GM18517 (cell line): ENCODE data around the gene HPSE2.

ENCODE experiments used
- ATAC-seq: cut with Tn5 transposase; IDR thresholded peaks from one replicate; pipeline ENCODE4 v1.9.1; 2021; ENCODE audit warnings: mild to moderate bottlenecking, moderate library complexity; ENCODE audit not compliant: unreplicated experiment

HPSE2 gene

DNA sequence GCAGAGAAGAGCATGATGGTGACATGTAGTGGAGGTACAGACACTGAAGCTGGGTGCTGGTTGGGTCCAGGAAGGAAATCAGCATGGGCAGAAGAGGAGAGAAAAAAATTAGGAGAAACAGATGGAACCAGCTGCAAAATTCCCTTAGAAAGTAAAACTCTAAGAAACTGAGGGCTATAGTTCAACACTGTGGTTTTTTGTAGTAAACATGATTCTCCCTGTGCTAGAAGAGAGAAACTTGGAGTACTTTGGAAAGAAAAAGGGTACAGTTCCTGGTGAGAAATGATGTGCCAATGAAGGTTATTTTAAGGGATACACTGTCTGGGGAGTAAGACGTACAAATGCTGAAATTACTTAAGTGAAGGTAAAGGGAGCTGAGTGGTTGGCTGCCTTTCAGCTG, 607.4 kb downstream of the HPSE2 start:
- no peak for ATAC-seq

DNA sequence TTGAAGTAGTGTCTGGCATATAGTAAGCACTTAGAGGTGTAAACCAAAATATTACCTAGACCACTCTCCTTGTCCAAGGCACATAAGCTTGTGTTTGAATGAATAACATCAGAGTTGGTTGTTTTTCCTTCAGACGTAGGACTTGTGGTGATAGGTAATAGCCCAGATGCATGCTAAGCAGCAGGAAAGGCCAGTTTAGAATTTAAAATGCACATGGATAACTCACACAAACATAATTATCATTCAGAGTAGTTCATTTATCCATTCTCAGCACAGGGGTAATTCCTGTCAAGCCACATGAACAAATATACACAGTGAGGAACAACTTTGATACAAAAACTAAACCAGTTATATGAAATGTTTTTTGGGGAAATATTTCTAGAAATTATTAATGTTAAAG, 607.9 kb downstream of the HPSE2 start:
- ATAC-seq: no peak

DNA sequence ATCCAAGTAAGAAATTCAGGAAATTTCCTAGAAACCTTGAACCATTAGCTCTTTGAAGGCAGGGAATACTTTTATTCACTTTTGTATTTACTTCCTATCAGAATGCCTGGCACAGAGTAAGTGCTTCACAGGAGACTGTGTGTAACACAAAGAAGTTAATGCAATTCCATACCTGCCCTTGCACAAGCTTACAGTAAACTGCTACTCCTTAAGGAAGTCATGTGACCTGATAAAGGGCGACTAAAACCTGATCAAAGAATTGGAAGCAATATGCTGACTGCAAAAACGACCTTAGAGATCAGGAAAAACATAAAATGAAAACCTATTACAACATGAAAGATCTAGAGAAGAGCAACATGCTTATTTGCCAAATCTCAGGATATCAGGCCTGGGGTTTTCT, 610.7 kb downstream of the HPSE2 start:
- no peak for ATAC-seq

DNA sequence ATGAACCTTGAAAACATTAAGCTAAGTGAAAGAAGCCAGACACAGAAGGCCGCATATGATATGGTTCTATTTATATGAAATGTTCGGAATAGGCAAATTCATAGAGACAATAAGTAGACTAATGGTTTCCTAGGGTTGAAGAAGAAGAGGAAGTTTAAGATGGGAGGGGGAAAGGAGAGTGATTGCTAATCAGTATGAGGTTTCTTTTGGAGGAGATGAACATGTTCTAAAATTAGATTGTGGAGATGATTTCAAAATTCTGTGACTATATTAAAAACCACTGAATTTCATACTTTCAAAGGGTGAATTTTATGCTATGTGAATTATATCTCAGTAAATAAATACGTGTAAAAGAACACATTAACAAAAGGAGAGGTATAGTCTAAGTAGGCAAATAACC, 612.5 kb downstream of the HPSE2 start:
- ATAC-seq: no peak

DNA sequence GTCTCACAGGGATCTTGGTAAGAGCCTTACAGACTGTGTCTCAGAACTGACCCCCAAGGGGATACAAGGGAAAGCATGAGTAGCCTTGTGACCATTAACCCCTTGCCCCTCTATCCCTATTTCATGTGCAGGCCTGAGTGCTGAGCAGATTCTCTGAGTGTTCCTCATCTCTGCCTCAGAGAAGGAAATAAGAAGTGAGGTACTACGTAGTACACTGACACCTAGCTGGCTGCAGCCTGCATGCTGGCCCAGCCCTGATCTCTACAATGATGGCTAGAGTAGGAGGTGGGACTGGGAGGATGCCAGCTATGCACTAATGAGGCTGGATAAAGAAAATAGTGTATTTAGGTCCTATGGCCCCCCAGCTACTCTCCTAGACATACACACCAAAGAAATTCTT, 614.0 kb downstream of the HPSE2 start:
- ATAC-seq: no peak

DNA sequence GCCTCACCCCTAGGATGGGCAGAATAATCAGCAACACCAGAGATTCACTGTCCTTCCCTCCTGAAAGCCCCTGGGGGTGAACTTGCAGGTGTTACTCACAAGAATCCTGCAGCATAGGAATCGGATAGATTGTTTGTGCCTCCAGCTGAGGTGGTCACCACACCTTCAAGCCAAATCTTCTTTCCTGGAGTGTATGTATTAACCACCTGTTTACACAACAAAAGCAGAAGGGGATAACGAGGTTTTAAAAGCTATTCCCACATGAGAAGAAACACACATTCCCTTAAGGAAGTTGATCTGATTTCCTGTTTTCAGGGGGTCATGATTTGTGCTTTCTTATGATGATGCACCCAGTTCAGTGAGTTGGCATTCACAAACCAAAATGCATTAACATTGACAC, 615.1 kb downstream of the HPSE2 start:
- ATAC-seq: no peak

DNA sequence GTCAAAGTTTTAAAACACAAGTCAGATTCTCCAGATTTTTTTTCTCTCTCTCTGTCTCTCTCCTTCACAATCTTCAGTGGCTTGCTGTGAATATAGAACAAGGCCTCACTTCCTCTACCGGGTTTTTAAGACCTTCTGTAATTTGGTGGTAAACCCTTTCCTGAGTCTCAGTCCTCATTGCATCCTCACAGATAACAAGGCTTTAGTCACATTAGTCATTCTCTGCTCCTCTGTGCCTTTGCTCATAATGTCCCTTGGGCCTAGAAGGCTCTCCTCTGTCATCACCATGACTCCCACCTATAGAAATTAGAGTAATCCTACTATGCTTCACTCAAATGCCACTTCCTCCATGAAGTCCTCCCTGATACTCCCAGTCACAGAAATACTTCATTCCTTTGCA, 616.2 kb downstream of the HPSE2 start:
- ATAC-seq: no peak

DNA sequence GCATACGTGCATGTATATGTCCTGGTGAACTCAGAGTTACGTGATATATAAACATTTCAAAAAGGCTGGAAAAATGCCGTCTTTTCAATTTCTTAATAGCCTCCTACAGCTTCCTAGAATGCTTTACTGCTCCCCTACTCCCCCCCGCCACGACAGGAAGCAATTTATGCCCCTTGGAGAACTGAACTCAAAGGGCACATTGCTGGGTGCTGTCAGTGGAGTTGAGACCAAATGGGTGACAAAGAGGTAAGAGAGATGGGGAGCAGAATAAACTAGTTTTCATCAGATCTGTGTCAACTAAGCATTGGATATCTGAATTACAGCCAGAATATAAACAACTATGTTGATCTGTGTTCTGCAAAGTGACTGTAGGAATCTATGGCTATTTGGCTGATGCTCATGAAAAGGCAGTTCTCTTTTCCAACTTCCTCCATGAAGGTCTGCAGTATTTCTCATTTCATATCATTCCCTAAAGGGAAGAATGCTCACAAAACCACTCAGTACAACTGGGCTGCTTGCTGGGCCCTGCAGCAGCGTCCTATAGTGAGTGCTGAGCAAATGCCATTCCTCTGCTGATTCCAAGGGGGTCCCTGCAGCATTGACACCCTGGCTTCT, 617.6 kb downstream of the HPSE2 start:
- no peak for ATAC-seq

DNA sequence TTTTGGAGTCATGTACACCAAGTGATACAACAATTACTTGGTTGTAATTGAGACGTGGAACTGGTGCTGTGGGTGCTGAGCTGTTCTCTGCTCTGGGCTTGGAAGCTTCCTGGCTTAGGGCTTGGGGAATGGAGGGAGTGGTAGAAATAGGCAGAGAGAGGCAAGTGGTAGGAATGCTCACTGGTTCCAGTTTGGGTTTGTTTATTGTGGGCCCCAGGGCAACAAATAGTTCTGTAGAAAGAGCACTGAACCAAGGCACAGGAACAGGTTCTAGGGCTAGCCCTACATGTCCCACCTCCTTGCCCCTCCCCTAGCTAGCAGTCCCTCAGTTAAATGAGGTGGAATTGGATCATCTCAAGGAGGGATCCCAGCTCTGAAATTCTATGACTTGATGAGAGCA, 622.2 kb downstream of the HPSE2 start:
- ATAC-seq: no peak

DNA sequence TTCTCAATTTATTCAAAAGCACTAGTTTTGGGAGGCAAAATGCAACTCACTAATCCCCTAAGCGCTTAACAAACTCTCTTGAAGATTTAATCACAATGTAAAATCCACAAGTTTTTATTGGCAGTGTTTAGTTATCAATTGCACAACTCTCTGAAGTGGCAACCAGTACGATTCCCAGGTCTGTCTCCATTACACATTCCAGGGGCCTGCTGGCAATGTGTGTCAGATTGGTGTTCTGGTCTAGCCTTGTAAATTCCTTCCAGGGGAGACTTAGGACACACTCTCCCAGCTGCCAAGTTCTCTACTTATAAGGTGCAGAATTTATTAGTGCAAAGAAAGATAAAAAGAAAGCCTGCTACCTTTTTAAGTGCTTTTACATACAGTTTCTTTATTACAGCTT, 624.2 kb downstream of the HPSE2 start:
- no peak for ATAC-seq

DNA sequence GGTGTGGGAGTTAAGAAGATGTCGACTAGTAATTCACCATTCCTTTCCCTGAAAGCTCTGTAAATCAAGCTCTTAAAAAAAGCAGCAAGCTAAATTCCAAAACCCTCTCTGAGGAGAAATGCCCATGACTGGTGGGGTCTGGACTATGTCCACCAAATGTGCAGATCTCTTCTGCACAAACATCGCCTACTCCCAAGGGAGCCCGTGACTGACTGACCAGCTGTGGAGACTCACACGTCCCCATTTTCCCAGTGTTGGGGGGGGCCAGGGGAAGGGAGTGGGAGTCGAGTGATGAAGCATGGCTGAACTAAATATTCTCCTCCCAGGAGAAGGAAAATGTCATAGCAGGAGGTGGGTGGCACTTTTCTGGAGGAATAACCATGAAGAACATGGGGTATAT, 624.8 kb downstream of the HPSE2 start:
- ATAC-seq: no peak

DNA sequence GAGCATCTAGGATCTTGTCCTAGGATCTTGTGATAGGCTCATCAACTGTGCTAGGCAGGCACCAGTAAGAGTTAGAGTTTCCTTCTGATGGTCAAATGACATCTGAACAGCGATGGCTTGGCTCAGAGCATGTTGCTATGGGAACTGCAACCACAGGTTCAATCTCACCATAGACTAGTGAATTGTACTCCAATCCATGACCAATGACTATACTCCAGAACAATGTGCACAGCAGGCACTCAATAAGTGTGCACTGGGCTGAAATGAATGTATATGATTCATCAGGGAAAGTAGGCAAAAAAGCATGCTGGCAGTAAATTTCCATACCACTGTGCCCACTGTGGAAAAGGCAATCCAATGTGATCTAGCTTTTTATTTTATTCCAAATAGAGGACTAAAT, 625.4 kb downstream of the HPSE2 start:
- no peak for ATAC-seq

DNA sequence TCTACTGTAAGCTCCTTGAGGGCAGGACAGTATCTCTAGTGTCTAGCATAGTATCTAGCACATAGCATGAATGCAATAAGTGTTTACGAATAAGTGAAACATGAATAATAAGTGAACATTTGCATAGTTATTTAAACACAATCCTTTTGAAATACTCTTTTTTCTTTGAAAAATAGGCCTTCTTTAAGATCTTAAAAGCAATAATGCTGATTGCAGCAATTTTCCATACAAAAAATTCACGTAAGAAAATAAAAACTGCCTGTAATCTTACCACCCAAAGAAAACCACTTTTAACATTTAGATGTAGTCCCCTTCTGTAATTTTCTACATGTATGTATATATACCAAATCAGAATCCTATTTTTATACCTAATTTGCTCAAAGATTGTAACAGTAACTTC, 626.4 kb downstream of the HPSE2 start:
- no peak for ATAC-seq

DNA sequence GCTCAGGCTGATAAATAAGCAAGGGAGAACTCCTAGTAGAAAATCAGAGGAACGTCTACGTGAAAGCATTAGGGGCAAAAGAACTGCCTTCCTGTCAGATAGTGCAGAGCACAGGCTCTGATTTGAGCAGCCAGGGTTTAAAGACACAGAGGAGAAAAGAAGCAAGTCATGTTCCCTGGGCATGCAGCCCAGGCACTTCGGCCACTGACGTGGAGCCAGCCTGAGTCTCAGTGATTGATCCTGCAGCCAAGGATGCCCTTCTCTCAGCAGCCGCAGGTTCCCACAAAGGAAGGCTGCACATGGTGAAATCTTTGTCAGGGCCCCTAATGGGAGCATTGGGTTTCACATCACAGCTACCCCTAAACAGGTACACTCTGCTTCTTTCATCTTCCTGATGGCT, 627.2 kb downstream of the HPSE2 start:
- no peak for ATAC-seq

DNA sequence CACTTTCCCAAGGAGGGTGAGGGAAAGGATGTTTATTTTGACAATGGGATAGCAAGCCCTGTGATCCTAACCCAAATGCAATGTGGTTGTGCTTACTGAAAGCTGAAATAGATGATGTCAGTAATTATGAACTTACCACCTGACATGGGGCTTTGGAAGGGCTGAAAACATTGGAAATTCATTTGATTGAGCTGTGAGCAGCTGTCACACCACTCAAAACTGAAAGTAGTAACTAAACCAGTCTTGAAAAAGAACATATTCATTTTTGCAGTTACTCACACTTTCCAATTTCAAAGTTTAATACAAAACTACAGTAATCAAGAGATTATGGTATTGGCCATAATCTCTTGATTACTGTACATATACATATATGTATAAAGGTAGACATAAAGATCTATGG, 633.4 kb downstream of the HPSE2 start:
- ATAC-seq: no peak

DNA sequence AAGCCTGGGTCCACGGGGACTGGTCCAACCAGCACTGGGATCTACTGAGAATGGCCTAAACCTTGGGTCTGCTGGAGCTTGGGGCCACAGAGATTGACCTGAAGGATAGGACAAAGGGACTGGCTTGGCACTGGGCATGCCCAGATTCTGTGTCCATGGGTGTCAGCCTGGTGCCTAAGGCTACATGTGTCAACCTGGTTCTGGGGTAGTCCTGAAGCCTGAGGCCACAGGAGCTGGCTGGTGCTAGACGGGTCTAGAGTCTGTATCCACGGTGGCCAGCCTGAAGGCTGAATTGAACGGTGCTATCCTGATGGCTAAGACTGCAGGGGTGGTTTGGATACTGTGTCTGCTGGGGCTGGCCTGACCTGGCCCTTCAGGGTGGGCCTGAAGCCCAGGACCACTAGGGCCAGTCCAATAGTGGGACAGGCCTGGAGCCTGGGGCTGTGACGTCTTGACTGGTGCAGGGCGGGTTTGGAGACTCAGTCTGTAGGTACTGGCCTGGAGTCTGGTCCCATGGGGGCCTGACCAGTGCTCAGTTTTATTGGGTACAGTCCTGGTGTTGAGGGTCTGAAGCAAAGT, 636.5 kb downstream of the HPSE2 start:
- no peak for ATAC-seq

DNA sequence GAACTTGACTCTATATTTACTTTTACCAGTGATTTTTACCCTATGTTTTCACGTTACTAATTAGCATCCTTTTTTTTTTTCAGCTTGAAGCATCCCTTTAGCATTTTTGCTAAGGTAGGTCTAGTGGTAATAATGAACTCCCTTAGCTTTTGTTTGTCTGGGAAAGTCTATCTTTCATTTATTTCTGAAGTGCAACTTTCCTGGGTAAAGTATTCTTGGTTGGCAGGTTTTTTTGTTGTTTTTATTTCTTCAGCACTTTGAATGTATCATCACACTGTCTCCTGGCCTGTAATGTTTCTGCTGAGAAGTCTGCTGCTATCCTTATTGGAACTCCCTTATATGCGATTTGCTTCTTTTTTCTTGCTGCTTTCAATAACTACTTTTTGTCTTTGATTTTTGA, 639.2 kb downstream of the HPSE2 start:
- ATAC-seq: no peak

DNA sequence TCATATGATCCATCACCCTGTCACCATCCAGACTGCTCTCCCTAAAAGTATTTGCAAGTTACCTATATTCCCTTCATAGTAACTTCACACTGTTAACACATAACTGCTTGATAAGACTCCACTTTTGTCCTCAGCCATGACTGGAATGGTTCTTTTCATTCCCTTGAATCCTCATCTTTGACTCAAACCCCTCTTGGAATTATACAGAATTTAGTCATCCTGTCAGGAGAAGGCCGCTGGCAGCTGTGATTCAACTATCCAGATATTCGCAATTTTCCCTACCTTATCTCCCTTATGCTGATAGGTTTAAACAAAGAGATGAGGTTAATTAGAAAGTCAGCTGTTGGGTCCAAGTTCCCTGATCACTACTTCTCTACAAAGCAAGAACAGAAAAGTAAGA, 646.0 kb downstream of the HPSE2 start:
- no peak for ATAC-seq

DNA sequence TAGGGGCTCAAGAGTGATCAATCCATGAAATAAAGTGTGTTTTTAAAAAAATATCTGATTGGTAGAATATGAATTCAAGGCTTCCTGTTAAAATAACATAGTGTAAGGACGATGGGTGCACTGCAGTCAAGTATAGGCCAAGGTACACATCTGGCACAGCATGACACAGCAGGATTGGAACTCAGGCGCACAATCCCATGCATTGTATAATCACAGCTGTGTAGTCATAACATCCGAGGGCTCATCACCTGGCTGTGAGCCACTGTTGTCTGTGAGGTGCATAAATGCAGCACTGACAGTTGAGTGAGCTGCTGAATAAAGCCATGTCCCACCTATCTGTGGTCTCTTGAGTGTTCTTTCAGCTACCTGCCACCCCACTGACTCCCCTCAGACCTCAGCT, 646.6 kb downstream of the HPSE2 start:
- ATAC-seq: no peak

DNA sequence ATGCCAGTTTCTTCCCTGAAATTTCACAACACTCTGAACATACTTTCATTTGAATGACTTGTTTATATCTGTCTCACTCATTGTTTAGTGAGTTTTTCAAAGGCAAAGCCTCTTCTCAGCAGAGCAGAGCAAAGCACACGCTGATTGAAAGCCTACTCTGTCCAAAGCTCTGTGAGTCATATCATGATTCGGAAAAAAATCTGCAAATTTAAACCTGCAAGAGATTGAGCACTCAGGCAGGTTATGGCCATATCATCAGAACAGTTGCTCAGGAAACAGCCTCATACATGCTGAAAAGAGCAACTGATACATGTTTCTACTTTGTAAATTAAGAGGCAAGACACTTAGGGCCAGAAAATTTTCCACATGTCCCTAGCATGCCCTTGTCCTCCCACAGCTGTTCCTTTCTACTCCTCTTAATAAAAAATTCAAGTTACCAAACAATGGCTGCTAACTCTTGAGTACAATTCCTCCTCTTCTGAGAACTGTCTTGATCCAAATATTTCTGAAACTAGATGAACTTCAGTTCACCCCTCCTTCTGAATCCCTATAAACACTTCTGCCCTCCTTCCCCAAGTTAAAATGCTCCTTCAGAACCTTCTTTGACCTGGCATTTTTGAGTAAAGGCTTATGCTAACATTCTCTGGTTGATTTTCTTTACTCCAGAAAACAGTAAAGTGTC, 648.4 kb downstream of the HPSE2 start:
- no peak for ATAC-seq

DNA sequence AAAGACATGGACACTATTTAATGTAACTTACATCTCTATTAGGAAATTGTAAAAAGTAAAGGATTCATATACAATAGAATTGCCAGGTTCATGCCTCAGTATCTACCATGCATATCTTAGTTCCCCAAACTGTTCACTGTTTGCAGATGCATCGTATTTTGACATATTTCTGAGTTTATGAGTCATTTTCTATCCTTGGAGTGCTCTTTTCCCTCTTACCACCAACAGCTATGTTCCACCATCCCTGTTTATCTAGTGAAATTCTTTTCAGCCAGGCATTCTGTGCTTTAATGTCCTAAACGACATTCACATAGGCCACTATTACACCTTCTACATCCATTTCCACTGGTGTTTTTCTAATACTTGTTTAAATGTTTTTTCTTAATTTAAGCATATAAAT, 649.6 kb downstream of the HPSE2 start:
- ATAC-seq: no peak

DNA sequence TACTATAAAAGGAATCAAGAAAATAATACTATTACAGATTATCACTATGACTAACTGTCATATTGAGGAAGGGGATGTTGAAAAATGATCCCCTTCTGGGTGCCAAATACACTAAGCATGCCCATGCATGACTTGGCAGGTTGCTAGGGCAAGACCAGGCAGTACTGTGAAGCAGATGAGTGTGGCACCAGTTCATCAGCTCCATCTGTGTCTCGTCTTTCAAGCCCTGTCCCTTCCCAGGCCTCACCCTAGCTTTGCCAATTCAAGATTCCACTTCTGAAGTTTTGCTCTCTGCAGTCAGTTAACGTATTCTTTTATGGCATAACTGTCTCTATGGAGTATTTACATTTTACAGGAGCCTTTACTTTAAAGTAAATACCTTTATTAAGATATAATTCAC, 653.3 kb downstream of the HPSE2 start:
- no peak for ATAC-seq

DNA sequence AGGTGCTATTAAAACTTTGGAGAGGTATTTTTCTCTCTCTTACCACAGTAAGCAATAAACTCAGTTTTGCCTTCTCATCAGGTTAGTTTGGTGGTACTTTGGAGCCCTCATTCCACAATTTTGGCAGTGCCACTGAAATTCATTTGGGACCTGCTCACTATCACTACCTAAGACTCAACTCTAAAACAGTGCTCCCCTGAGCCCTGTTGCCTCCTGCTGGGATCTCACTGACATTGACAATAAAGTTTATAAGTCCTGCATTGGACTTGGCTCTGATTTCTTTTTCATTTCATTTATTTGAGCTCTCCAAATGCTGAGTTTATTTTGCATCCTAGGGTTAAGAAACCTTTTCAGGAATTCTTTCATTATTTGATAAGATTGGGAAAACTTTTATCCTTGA, 658.1 kb downstream of the HPSE2 start:
- no peak for ATAC-seq
